OCI-LY7 (cell line): ENCODE data around the gene COPA. TPM values are rescaled to one million over a fixed set of nuclear protein-coding genes. Genes with fewer than 3 reads are reported as not detected.
"Not testable (repeated sequence)": the region's sequence is repeated elsewhere in the genome, so short reads cannot be mapped to it uniquely, and the experiment has no call there.

Source experiments
- BruUV-seq: library from RNA; stranded (reverse); fragments of 400-500 nt; replicated peaks from 2 replicates; lab custom pipeline; 2021; lab: Mats Ljungman, UMichigan
- CTCF ChIA-PET: fragments of 300-600 bp; sonication (Branson Sonifier 250); formaldehyde crosslinking; loops from one replicate; lab custom pipeline; 2022; ENCODE audit warnings: antibody characterized with exemption; ENCODE audit not compliant: unreplicated experiment; lab: Charles Lee
- POLR2A ChIA-PET: fragments of 300-600 bp; sonication (Branson Sonifier 250); formaldehyde crosslinking; loops from one replicate; lab custom pipeline; 2022; ENCODE audit warnings: antibody characterized with exemption; lab: Charles Lee
- DNase-seq: peaks from one replicate; pipeline ENCODE4 v3.0.0-alpha.2; 2015; ENCODE audit warnings: low spot score
- H2AFZ ChIP-seq: fragments of 200-600 bp; sonication (generic), shearing (Covaris generic); 2 replicates; pipeline ENCODE4 v1.6.1; 2014; ENCODE audit warnings: mild to moderate bottlenecking, antibody characterized with exemption, low read length, moderate library complexity
- H3K27ac ChIP-seq: fragments of 200-600 bp; sonication (generic); 2 replicates; pipeline ENCODE4 v1.5.1; 2014; ENCODE audit warnings: mixed run types, low read depth, mild to moderate bottlenecking, moderate library complexity, low read length, inconsistent platforms; ENCODE audit not compliant: poor library complexity, severe bottlenecking
- H3K36me3 ChIP-seq: fragments of 200-600 bp; sonication (generic); 2 replicates; pipeline ENCODE4 v1.6.1; 2014; ENCODE audit warnings: mild to moderate bottlenecking, antibody characterized with exemption, low read length, moderate library complexity, mixed read lengths; ENCODE audit not compliant: insufficient read depth
- H3K4me1 ChIP-seq: fragments of 200-600 bp; sonication (generic); 2 replicates; pipeline ENCODE4 v1.5.1; 2014; ENCODE audit warnings: mild to moderate bottlenecking, low read length; ENCODE audit not compliant: insufficient read depth, poor library complexity, severe bottlenecking
- H3K4me2 ChIP-seq: fragments of 200-600 bp; sonication (generic); 2 replicates; pipeline ENCODE4 v1.6.1; 2014; ENCODE audit warnings: mild to moderate bottlenecking, low read length
- H3K4me3 ChIP-seq: fragments of 200-600 bp; sonication (generic); 2 replicates; pipeline ENCODE4 v1.5.1; 2014; ENCODE audit warnings: mild to moderate bottlenecking, low read depth, low read length; ENCODE audit not compliant: poor library complexity, severe bottlenecking
- H3K79me2 ChIP-seq: fragments of 200-600 bp; sonication (generic); 2 replicates; pipeline ENCODE4 v1.6.1; 2016; ENCODE audit warnings: low read depth, mild to moderate bottlenecking, low read length, moderate library complexity, mixed read lengths; ENCODE audit not compliant: insufficient read depth
- H3K9me2 ChIP-seq: fragments of 200-600 bp; sonication (generic); 2 replicates; pipeline ENCODE4 v1.6.1; 2016; ENCODE audit warnings: mild to moderate bottlenecking, low read length, mixed read lengths; ENCODE audit not compliant: insufficient read depth
- H3K9me3 ChIP-seq: fragments of 200-600 bp; sonication (generic); 2 replicates; pipeline ENCODE4 v1.6.1; 2014; ENCODE audit warnings: mild to moderate bottlenecking, mixed run types, low read length, mixed read lengths
- H4K20me1 ChIP-seq: fragments of 200-600 bp; sonication (generic); 2 replicates; pipeline ENCODE4 v1.6.1; 2014; ENCODE audit warnings: mild to moderate bottlenecking, antibody characterized with exemption, low read length, moderate library complexity, mixed read lengths; ENCODE audit not compliant: insufficient read depth
- EZH2phosphoT487 ChIP-seq: fragments of 200-600 bp; sonication (generic); IDR thresholded peaks from 2 replicates; pipeline ENCODE4 v1.6.1; 2018; ENCODE audit warnings: low read depth, borderline replicate concordance, mild to moderate bottlenecking, mixed run types, antibody characterized with exemption, low read length, moderate library complexity, mixed read lengths
- intact Hi-C: fragments of 100-400 bp; cut with micrococcal nuclease; formaldehyde crosslinking; loops from one replicate; pipeline ENCODE4 v1.10.0; 2022; ENCODE audit not compliant: unreplicated experiment
- total RNA-seq, 2 experiments: library from RNA; depleted of rRNA in 1 of 2; stranded (reverse); fragments of >200 nt in 1 of 2; shearing (Covaris generic) in 1 of 2; gene quantifications; 2 replicates each; pipeline ENCODE4 v1.2.3, GENCODE V29; 2014 to 2022
- TF ChIP-seq, protein P1 (sequence below): fragments of 200-600 bp; sonication (generic); conservative IDR thresholded peaks from 2 replicates; pipeline ENCODE4 v1.5.1; 2014; ENCODE audit warnings: mild to moderate bottlenecking, antibody characterized with exemption, low read length, moderate library complexity, mixed read lengths

Gene COPA
- total RNA-seq, 2 experiments from 2014 or later: 74.2 to 138 TPM

DNA sequence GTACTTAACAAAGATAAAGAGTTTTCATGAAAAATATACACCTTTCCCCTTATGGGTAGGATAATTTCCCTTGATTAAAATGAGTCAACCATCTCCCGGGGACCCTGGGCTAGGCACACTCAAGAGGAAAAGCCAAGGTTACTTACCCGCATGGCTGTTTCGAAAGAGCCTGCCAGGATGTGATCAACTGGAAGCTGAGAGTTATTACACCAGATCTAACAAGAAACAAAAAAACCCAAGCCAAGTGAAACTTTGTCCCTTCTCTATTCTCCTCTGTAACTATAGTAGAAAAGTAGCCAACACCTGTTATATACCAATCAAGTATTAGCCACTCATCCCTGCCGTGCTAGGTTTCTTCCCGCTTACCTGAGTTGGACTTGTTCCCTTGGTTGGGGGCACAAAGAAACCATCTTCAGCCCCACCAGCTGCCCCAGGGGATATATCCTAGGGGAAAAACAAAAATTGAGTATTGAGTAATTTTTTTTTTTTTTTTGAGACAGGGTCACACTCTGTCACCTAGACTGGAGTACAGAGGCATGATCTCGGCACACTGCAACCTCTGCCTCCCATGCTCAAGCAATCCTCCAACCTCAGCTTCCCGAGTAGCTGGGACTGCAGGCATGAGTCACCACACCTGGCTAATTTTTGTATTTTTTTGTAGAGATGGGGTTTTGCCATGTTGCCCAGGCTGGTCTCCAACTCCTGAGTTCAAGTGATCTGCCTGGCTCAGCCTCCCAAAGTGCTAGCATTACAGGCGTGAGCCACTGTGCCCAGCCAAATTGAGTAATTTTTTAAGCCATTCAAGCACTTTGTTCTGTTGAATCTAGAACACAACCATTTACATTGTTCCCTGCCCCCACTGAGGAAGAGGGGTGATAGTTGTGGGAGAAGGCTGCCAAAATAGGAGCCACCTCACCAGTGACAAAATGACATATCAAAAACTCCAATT, 49.8 kb downstream of the COPA start:
- Histone ChIP-seq H3K27ac (no peak overlapping the region), H3K9me2 (no peaks in the 10 kb centered on the region), H3K4me1 (no peaks in the 10 kb centered on the region), H3K9me3 (no peaks in the 10 kb centered on the region), H2AFZ (no peak overlapping the region), H3K36me3 (peaks cover 95% of the 10 kb centered on the region), H4K20me1 (no peaks in the 10 kb centered on the region), H3K4me2 (no peak overlapping the region), H3K4me3 (no peak overlapping the region), H3K79me2 (no peaks in the 10 kb centered on the region)
- ChIA-PET POLR2A (interaction anchor here (0.6 to 2.2 kb wide), 3 partner anchors 12 to 101 kb away, joined by 3 to 9 read pairs (median 7); no protein-coding TSS in a partner anchor), CTCF (interaction anchor here (0.5 to 1.0 kb wide), 2 partner anchors 83 to 115 kb away, joined by 3 to 5 read pairs; no protein-coding TSS in a partner anchor)
- no peak for TF ChIP-seq EZH2phosphoT487
- TF ChIP-seq, protein P1, sequence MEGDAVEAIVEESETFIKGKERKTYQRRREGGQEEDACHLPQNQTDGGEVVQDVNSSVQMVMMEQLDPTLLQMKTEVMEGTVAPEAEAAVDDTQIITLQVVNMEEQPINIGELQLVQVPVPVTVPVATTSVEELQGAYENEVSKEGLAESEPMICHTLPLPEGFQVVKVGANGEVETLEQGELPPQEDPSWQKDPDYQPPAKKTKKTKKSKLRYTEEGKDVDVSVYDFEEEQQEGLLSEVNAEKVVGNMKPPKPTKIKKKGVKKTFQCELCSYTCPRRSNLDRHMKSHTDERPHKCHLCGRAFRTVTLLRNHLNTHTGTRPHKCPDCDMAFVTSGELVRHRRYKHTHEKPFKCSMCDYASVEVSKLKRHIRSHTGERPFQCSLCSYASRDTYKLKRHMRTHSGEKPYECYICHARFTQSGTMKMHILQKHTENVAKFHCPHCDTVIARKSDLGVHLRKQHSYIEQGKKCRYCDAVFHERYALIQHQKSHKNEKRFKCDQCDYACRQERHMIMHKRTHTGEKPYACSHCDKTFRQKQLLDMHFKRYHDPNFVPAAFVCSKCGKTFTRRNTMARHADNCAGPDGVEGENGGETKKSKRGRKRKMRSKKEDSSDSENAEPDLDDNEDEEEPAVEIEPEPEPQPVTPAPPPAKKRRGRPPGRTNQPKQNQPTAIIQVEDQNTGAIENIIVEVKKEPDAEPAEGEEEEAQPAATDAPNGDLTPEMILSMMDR: no peak
- DNase-seq: no peak
- no TSS peak for BruUV-seq
- intact Hi-C loops: no loop called here

DNA sequence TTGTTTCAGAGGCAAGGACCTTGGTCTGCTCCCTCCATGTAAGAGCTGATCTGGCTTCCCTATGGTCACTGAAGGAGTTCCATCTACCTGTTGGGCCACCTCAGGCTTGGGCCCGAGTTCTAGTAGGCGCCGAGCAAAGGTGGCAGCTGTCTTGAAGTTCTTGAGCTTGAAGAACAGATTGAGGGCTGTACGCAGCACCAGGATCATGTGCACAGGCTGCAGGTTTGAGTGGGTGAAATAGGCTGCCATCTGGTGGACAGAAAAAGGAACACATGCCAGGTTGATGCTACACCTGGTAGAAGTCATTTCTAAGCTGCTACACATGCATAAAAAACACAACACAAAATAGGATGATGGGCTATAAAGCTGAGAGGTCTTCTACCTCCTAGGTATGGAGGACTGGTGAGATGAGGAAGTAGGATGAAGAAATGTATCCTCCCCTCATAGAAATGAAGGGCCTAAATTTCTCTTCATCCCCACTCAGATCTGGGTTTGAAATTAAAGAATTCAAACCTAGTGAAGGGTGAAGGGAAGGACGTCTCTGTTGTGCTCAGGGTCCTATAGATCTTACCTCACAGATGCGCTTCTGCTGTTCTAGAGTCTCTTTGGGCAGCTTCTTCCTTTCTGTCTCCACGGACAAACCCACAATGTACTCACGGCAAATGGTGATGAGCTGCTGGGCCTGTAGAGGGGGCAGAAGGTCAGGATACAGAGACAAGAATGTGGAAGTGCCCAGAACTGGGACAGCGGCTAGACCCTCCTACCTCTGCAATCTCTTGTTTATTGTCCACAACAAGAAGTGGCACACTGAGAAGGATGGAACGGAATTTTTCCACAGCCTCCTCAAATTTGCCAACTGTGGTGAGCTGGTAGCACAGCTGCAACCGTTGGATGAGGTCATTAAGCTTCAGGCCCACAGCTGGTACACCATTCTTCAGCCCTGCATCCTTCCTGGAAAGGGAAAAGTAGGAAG, 51.5 kb downstream of the COPA start:
- no peak overlapping the region for H3K27ac ChIP-seq
- H3K36me3 ChIP-seq: peaks cover 82% of the 10 kb centered on the region
- TF ChIP-seq EZH2phosphoT487: no peak
- TF ChIP-seq, protein P1: peak; percentile 92
- H3K4me3 ChIP-seq: no peak overlapping the region
- POLR2A ChIA-PET: interaction anchor here (0.8 to 2.2 kb wide), 6 partner anchors 14 to 99 kb away, joined by 3 to 9 read pairs (median 5); partner anchors contain the start of gene DCAF8
- CTCF ChIA-PET: interaction anchor here (0.6 to 1.9 kb wide), 11 partner anchors 14 to 190 kb away, joined by 3 to 8 read pairs (median 4); no protein-coding TSS in a partner anchor
- DNase-seq: peak; percentile 75
- intact Hi-C loops: loop anchor here (1.0 kb wide), 3 partner anchors 85 to 190 kb away; no protein-coding TSS in a partner anchor
- H3K9me2 ChIP-seq: no peaks in the 10 kb centered on the region
- no peaks in the 10 kb centered on the region for H3K4me1 ChIP-seq
- no peak overlapping the region for H2AFZ ChIP-seq
- no peak overlapping the region for H3K4me2 ChIP-seq
- BruUV-seq: no TSS peak
- H3K79me2 ChIP-seq: no peaks in the 10 kb centered on the region
- H3K9me3 ChIP-seq: no peaks in the 10 kb centered on the region
- H4K20me1 ChIP-seq: no peaks in the 10 kb centered on the region

DNA sequence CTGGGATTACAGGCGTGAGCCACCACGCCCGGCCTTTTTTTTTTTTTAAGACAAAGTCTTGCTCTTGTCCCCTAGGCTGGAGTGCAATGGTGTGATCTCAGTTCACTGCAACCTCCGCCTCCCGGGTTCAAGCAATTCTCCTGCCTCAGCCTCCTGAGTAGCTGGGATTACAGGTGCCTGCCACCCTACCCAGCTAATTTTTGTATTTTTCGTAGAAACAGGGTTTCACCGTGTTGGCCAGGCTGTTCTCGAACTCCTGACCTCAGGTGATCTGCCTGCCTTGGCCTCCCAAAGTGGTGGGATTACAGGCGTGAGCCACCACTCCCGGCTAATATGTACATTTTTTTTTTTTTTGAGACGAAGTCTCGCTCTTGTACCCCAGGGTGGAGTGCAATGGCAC, 55.3 kb downstream of the COPA start:
- intact Hi-C loops: not testable (repeated sequence)

More for the DNA sequence above, 55.3 kb downstream of the COPA start:
- DNase-seq, H2AFZ ChIP-seq, CTCF ChIA-PET, H3K9me3 ChIP-seq, H3K4me2 ChIP-seq, H3K27ac ChIP-seq, H3K4me3 ChIP-seq, H3K4me1 ChIP-seq, BruUV-seq, H3K9me2 ChIP-seq, H3K79me2 ChIP-seq, H4K20me1 ChIP-seq: not testable (repeated sequence)
- H3K36me3 ChIP-seq: peaks cover 47% of the 10 kb centered on the region
- POLR2A ChIA-PET: interaction anchor here (1.0 kb wide), 1 partner anchor 31 kb away, joined by 6 read pairs; no protein-coding TSS in a partner anchor
